ENCODE data around the gene HLA-DOA.

- TF ChIP-seq CREB1 (CRISPR knock-in tag; IDR thresholded peaks at IDR 0.05) (no peak), SMAD3 (CRISPR knock-in tag; IDR thresholded peaks at IDR 0.05; ENCODE audit: borderline replicate concordance) (no peak), RELA (CRISPR knock-in tag; IDR thresholded peaks at IDR 0.05; ENCODE audit: borderline replicate concordance) (no peak), CTCF (IDR thresholded peaks at IDR 0.05) (no peak), E2F1 (CRISPR knock-in tag; IDR thresholded peaks at IDR 0.05) (no peak), SP1 (CRISPR knock-in tag; conservative IDR thresholded peaks at IDR 0.05) (no peak), JUN (CRISPR knock-in tag; IDR thresholded peaks at IDR 0.05) (no peak)
- TF ChIP-seq, protein P1, sequence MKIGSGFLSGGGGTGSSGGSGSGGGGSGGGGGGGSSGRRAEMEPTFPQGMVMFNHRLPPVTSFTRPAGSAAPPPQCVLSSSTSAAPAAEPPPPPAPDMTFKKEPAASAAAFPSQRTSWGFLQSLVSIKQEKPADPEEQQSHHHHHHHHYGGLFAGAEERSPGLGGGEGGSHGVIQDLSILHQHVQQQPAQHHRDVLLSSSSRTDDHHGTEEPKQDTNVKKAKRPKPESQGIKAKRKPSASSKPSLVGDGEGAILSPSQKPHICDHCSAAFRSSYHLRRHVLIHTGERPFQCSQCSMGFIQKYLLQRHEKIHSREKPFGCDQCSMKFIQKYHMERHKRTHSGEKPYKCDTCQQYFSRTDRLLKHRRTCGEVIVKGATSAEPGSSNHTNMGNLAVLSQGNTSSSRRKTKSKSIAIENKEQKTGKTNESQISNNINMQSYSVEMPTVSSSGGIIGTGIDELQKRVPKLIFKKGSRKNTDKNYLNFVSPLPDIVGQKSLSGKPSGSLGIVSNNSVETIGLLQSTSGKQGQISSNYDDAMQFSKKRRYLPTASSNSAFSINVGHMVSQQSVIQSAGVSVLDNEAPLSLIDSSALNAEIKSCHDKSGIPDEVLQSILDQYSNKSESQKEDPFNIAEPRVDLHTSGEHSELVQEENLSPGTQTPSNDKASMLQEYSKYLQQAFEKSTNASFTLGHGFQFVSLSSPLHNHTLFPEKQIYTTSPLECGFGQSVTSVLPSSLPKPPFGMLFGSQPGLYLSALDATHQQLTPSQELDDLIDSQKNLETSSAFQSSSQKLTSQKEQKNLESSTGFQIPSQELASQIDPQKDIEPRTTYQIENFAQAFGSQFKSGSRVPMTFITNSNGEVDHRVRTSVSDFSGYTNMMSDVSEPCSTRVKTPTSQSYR (CRISPR knock-in tag; IDR thresholded peaks at IDR 0.05): no peak
- TF ChIP-seq, protein P2, sequence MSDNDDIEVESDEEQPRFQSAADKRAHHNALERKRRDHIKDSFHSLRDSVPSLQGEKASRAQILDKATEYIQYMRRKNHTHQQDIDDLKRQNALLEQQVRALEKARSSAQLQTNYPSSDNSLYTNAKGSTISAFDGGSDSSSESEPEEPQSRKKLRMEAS (CRISPR knock-in tag; IDR thresholded peaks at IDR 0.05): no peak
- TF ChIP-seq, protein P3, sequence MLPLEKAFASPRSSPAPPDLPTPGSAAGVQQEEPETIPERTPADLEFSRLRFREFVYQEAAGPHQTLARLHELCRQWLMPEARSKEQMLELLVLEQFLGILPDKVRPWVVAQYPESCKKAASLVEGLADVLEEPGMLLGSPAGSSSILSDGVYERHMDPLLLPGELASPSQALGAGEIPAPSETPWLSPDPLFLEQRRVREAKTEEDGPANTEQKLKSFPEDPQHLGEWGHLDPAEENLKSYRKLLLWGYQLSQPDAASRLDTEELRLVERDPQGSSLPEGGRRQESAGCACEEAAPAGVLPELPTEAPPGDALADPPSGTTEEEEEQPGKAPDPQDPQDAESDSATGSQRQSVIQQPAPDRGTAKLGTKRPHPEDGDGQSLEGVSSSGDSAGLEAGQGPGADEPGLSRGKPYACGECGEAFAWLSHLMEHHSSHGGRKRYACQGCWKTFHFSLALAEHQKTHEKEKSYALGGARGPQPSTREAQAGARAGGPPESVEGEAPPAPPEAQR (CRISPR knock-in tag; IDR thresholded peaks at IDR 0.05): no peak
These were observed 7.7 kb downstream of the HLA-DOA start for GRCh38 chr6:33001685-33002084.

All from WTC11 (cell line).